OCI-LY1 (cell line): Measurements from ENCODE around the gene ABT1.

Source experiments
- EZH2 ChIP-seq: fragments of 200-600 bp; sonication (generic), shearing (Covaris generic); IDR thresholded peaks from 2 replicates; pipeline ENCODE4 v1.8.0; 2017; ENCODE audit warnings: borderline replicate concordance, mixed run types, mild to moderate bottlenecking, antibody characterized with exemption, low read length, moderate library complexity, mixed read lengths
- TF ChIP-seq, protein P1 (sequence below): fragments of 200-600 bp; sonication (generic), shearing (Covaris generic); IDR thresholded peaks from 2 replicates; pipeline ENCODE4 v1.5.1; 2017; ENCODE audit warnings: mild to moderate bottlenecking, antibody characterized with exemption, low read length, moderate library complexity, mixed read lengths

DNA sequence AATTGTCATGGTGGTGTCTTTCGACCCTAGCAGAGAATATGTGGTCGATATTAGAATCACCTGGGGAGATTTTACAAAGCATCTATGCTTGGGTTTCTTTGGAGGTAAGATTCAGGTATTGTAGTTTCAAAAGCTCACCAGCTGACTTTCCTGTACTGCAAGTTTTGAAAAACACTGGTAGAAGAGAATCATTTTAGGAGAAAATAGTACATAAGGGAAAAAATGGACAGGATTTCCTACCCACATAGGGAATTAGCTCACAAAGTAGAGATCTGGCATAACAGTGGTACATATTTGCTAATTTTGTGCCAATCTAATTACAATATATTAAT is 27.4 kb upstream of the ABT1 start:
- TF ChIP-seq, protein P1, sequence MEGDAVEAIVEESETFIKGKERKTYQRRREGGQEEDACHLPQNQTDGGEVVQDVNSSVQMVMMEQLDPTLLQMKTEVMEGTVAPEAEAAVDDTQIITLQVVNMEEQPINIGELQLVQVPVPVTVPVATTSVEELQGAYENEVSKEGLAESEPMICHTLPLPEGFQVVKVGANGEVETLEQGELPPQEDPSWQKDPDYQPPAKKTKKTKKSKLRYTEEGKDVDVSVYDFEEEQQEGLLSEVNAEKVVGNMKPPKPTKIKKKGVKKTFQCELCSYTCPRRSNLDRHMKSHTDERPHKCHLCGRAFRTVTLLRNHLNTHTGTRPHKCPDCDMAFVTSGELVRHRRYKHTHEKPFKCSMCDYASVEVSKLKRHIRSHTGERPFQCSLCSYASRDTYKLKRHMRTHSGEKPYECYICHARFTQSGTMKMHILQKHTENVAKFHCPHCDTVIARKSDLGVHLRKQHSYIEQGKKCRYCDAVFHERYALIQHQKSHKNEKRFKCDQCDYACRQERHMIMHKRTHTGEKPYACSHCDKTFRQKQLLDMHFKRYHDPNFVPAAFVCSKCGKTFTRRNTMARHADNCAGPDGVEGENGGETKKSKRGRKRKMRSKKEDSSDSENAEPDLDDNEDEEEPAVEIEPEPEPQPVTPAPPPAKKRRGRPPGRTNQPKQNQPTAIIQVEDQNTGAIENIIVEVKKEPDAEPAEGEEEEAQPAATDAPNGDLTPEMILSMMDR = no peak
- TF ChIP-seq EZH2 = no peak
